HEK293 (cell line): ENCODE data around the gene DYNC1I1.
A peak's percentile ranks its signal among the peaks of the same experiment; 100 is the strongest.

Source experiments
- ELK4 ChIP-seq: IDR thresholded peaks from 2 replicates; pipeline ENCODE4 v1.6.1; 2011; ENCODE audit warnings: mild to moderate bottlenecking, low read depth, low read length, borderline replicate concordance
- KLF8 ChIP-seq: fragments of 450-650 bp; formaldehyde crosslinking; IDR thresholded peaks from 2 replicates; pipeline ENCODE4 v1.5.1; 2016; ENCODE audit warnings: missing biosample characterization, missing genetic modification characterization
- PRDM2 ChIP-seq: fragments of 450-650 bp; formaldehyde crosslinking; IDR thresholded peaks from 2 replicates; pipeline ENCODE4 v1.5.1; 2016; ENCODE audit warnings: missing biosample characterization, missing genetic modification characterization, borderline replicate concordance
- PRDM6 ChIP-seq: fragments of 450-650 bp; formaldehyde crosslinking; IDR thresholded peaks from 2 replicates; pipeline ENCODE4 v1.5.1; 2017; ENCODE audit warnings: missing biosample characterization, missing genetic modification characterization
- SETDB1 ChIP-seq: IDR thresholded peaks from one replicate; pipeline ENCODE4 v1.6.1; 2017; ENCODE audit warnings: mild to moderate bottlenecking, low read length, moderate library complexity, mixed read lengths; ENCODE audit not compliant: insufficient read length
- ZBTB20 ChIP-seq: fragments of 450-650 bp; formaldehyde crosslinking; IDR thresholded peaks from 2 replicates; pipeline ENCODE4 v1.5.1; 2016; ENCODE audit warnings: missing biosample characterization, missing genetic modification characterization
- ZBTB48 ChIP-seq: fragments of 450-650 bp; formaldehyde crosslinking; IDR thresholded peaks from 2 replicates; pipeline ENCODE4 v1.5.1; 2016; ENCODE audit warnings: missing biosample characterization, missing genetic modification characterization
- ZNF148 ChIP-seq: fragments of 450-650 bp; formaldehyde crosslinking; IDR thresholded peaks from 2 replicates; pipeline ENCODE4 v1.5.0; 2017; ENCODE audit warnings: missing biosample characterization, missing genetic modification characterization, borderline replicate concordance
- ZNF157 ChIP-seq: fragments of 450-650 bp; formaldehyde crosslinking; IDR thresholded peaks from 2 replicates; pipeline ENCODE4 v1.5.1; 2016; ENCODE audit warnings: missing biosample characterization, missing genetic modification characterization
- ZNF16 ChIP-seq: fragments of 450-650 bp; formaldehyde crosslinking; IDR thresholded peaks from 2 replicates; pipeline ENCODE4 v1.5.1; 2016; ENCODE audit warnings: low read depth, missing biosample characterization, missing genetic modification characterization
- ZNF19 ChIP-seq: fragments of 450-650 bp; formaldehyde crosslinking; IDR thresholded peaks from 2 replicates; pipeline ENCODE4; 2016; ENCODE audit warnings: missing biosample characterization, missing genetic modification characterization, low read depth
- ZNF221 ChIP-seq: fragments of 450-650 bp; formaldehyde crosslinking; IDR thresholded peaks from 2 replicates; pipeline ENCODE4 v1.5.1; 2017; ENCODE audit warnings: missing biosample characterization, missing genetic modification characterization, borderline replicate concordance
- ZNF280C ChIP-seq: fragments of 450-650 bp; formaldehyde crosslinking; IDR thresholded peaks from 2 replicates; pipeline ENCODE4 v1.5.1; 2016; ENCODE audit warnings: missing biosample characterization, missing genetic modification characterization
- ZNF362 ChIP-seq: fragments of 450-650 bp; formaldehyde crosslinking; IDR thresholded peaks from 2 replicates; pipeline ENCODE4 v1.5.1; 2016; ENCODE audit warnings: missing biosample characterization, missing genetic modification characterization
- ZNF394 ChIP-seq: fragments of 450-650 bp; formaldehyde crosslinking; IDR thresholded peaks from 2 replicates; pipeline ENCODE4 v1.5.1; 2016; ENCODE audit warnings: missing biosample characterization, missing genetic modification characterization, mild to moderate bottlenecking, moderate library complexity, borderline replicate concordance
- ZNF510 ChIP-seq: fragments of 450-650 bp; formaldehyde crosslinking; IDR thresholded peaks from 2 replicates; pipeline ENCODE4 v1.5.1; 2018; ENCODE audit warnings: mild to moderate bottlenecking, missing genetic modification characterization, missing biosample characterization; ENCODE audit not compliant: insufficient replicate concordance
- ZNF513 ChIP-seq: fragments of 450-650 bp; IDR thresholded peaks from 2 replicates; pipeline ENCODE4 v1.5.1; 2018; ENCODE audit warnings: missing biosample characterization, missing genetic modification characterization
- ZNF624 ChIP-seq: fragments of 450-650 bp; formaldehyde crosslinking; IDR thresholded peaks from 2 replicates; pipeline ENCODE4 v1.5.1; 2017; ENCODE audit warnings: missing biosample characterization, missing genetic modification characterization
- ZNF707 ChIP-seq: fragments of 450-650 bp; formaldehyde crosslinking; IDR thresholded peaks from 2 replicates; pipeline ENCODE4 v1.5.1; 2016; ENCODE audit warnings: missing biosample characterization, missing genetic modification characterization
- ZNF747 ChIP-seq: fragments of 450-650 bp; formaldehyde crosslinking; IDR thresholded peaks from 2 replicates; pipeline ENCODE4 v1.5.1; 2016; ENCODE audit warnings: missing biosample characterization, missing genetic modification characterization
- ZNF843 ChIP-seq: fragments of 450-650 bp; formaldehyde crosslinking; IDR thresholded peaks from 2 replicates; pipeline ENCODE4 v1.5.1; 2016; ENCODE audit warnings: missing biosample characterization, missing genetic modification characterization
- ZSCAN4 ChIP-seq: fragments of 450-650 bp; formaldehyde crosslinking; IDR thresholded peaks from 2 replicates; pipeline ENCODE4 v1.5.1; 2017; ENCODE audit warnings: missing biosample characterization, missing genetic modification characterization

Gene DYNC1I1

GRCh38 chr7:95804052-95804451, 31.7 kb downstream of the DYNC1I1 start (continued):
- TF ChIP-seq ZNF394 = no peak
- TF ChIP-seq ZNF19 = no peak
- TF ChIP-seq ZBTB48 (tag by site-specific recombination) = no peak
- peak; percentile 68; the same call in 1 of the 2 replicates for TF ChIP-seq PRDM6 (tag by site-specific recombination)
- TF ChIP-seq ELK4 = no peak
- no peak for TF ChIP-seq PRDM2 (tag by site-specific recombination)
- TF ChIP-seq ZNF16 = no peak
- no peak for TF ChIP-seq ZNF624 (tag by site-specific recombination)
- no peak for TF ChIP-seq ZNF157 (tag by site-specific recombination)
- TF ChIP-seq ZNF280C (tag by site-specific recombination) = no peak
- no peak for TF ChIP-seq SETDB1
- no peak for TF ChIP-seq ZNF747
- no peak for TF ChIP-seq ZNF513 (tag by site-specific recombination)
- no peak for TF ChIP-seq KLF8 (tag by site-specific recombination)
- peak; percentile 75 for TF ChIP-seq ZNF843 (tag by site-specific recombination)
- TF ChIP-seq ZBTB20 = no peak
- TF ChIP-seq ZNF362 (tag by site-specific recombination) = no peak
- TF ChIP-seq ZNF707 (tag by site-specific recombination) = no peak
- TF ChIP-seq ZSCAN4 = no peak
- TF ChIP-seq ZNF221 (tag by site-specific recombination) = no peak
- TF ChIP-seq ZNF510 (tag by site-specific recombination) = no peak
- no peak for TF ChIP-seq ZNF148 (tag by site-specific recombination)
